Stimulated activated CD8-positive, alpha-beta memory T cell treated with anti-CD3 and anti-CD28 coated beads, Interleukin-15, amount 100 ng/mL, for 24 hours (primary cell): ENCODE results near the gene MAML3.

Experiments used
- DNase-seq: peaks from one replicate; pipeline ENCODE4 v3.0.0-alpha.2; 2020; ENCODE audit warnings: low read depth

The MAML3 gene

GRCh38 chr4:139921429-139922184, 232.4 kb downstream of the MAML3 start:
- DNase-seq, result no peak

- no peak for DNase-seq
Measured at GRCh38 chr4:139920486-139921002, 233.4 kb downstream of the MAML3 start.

GRCh38 chr4:139919521-139919920, 234.5 kb downstream of the MAML3 start:
- DNase-seq, result no peak

- no peak for DNase-seq
Measured at GRCh38 chr4:139919004-139919403, 235.0 kb downstream of the MAML3 start.

- no peak for DNase-seq
Measured at GRCh38 chr4:139918591-139918990, 235.4 kb downstream of the MAML3 start.

GRCh38 chr4:139917896-139918295, 236.1 kb downstream of the MAML3 start:
- DNase-seq, result no peak

- no peak for DNase-seq
Measured at GRCh38 chr4:139916041-139916440, 237.9 kb downstream of the MAML3 start.

- DNase-seq, result no peak
Measured at GRCh38 chr4:139915037-139915436, 238.9 kb downstream of the MAML3 start.

- DNase-seq, result no peak
Measured at GRCh38 chr4:139913995-139914598, 239.9 kb downstream of the MAML3 start.

GRCh38 chr4:139913398-139913990, 240.5 kb downstream of the MAML3 start:
- no peak for DNase-seq

- no peak for DNase-seq
Measured at GRCh38 chr4:139912445-139912844, 241.5 kb downstream of the MAML3 start.

GRCh38 chr4:139910106-139910505, 243.9 kb downstream of the MAML3 start:
- no peak for DNase-seq

- no peak for DNase-seq
Measured at GRCh38 chr4:139908636-139909437, 245.1 kb downstream of the MAML3 start.

GRCh38 chr4:139907001-139907809, 246.8 kb downstream of the MAML3 start:
- DNase-seq, result no peak

- DNase-seq, result no peak
Measured at GRCh38 chr4:139905489-139905888, 248.5 kb downstream of the MAML3 start.

GRCh38 chr4:139904406-139904805, 249.6 kb downstream of the MAML3 start:
- DNase-seq, result no peak

GRCh38 chr4:139903845-139904244, 250.1 kb downstream of the MAML3 start:
- DNase-seq, result no peak

- DNase-seq, result no peak
Measured at GRCh38 chr4:139902321-139903320, 251.4 kb downstream of the MAML3 start.

GRCh38 chr4:139901531-139902320, 252.3 kb downstream of the MAML3 start:
- no peak for DNase-seq
